T-helper 1 cell (primary cell): ENCODE results near the gene MAPK14.

ENCODE experiments used
- DNase-seq, 5 donors: peaks; one replicate each; pipeline ENCODE4 v3.0.0-alpha.2; 2012 to 2020

MAPK14 gene

DNA sequence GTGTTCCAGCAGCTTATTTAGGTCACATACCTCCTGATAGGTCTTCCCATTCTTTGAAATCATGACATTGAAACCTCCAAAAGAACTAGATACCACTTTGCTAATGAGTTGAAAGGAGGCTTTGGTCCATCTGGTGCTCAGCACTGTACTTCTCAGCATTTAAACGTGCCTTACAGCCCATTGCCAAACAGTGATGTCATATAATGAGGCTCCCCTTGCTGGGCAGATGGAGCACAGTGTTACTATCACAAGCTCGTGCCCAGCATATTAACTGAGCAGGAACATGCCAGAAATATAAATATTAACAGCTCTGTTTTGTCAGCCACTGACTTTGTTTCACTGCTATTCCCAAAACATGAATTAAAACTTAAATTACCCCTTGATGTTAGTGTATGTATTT is 77.2 kb downstream of the MAPK14 start:
- DNase-seq: no peak

GRCh38 chr6:36109092-36109491 is 81.5 kb downstream of the MAPK14 start:
- DNase-seq: peak in 1 of 5 donors; percentile 74

GRCh38 chr6:36110050-36110449 is 82.4 kb downstream of the MAPK14 start:
- no peak for DNase-seq

DNA sequence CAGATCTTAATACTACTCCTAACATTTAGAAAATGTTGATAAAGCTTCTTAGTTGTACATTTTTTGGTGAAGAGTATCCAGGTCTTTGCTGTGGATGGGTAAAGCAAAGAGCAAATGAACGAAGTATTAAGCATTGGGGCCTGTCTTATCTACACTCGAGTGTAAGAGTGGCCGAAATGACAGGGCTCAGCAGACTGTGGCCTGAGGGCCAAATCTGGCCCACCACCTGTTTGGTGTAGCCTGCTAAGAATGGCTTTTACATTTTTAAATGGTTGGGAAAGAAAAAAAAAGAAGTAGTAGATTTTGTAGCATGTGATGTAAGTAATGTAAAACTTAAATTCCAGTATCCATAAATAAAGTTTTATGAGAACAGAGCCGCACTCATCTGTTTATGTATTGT is 83.3 kb downstream of the MAPK14 start:
- DNase-seq: no peak

- DNase-seq: no peak
Observed at GRCh38 chr6:36111526-36111925, 83.9 kb downstream of the MAPK14 start.

GRCh38 chr6:36113049-36113448 is 85.4 kb downstream of the MAPK14 start:
- no peak for DNase-seq

DNA sequence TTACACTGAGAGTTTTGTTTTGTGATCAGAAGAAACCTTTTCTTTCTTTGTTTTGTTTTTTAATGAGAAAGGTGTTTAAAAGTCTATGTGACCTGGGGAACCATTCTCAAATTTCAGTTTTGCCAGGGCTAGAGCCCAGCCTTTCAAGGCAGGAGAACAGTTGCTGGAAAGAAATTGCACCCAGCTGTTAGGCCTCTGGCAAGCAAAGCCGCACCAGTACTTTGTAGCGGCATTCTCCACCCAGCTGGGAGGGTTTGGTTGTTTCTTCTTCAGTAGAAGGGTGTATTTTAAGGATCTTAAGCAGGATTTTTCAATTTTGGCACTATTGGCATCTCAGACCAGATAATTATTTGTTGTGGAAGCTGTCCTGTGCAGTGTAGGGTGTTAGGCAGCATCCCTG is 86.1 kb downstream of the MAPK14 start:
- DNase-seq: no peak

GRCh38 chr6:36114798-36115408 is 87.3 kb downstream of the MAPK14 start:
- DNase-seq: peak in 1 of 5 donors; percentile 42

DNA sequence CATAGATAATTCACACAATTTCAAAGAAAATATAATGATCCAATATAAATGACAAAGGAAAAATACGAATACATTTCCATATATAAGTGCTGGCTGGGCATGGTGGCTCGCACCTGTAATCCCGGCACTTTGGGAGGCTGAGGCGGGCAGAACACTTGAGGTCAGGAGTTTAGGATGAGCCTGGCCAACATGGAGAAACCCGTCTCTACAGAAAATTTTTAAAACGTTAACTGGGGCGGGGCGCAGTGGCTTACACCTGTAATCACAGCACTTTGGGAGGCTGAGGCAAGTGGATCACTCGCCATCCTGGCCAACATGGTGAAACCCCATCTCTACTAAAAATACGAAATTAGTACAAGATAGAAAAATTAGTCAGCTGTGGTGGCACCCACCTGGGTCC is 87.8 kb downstream of the MAPK14 start:
- DNase-seq: no peak

- DNase-seq: no peak
Observed at GRCh38 chr6:36116066-36116864, 88.7 kb downstream of the MAPK14 start.

DNA sequence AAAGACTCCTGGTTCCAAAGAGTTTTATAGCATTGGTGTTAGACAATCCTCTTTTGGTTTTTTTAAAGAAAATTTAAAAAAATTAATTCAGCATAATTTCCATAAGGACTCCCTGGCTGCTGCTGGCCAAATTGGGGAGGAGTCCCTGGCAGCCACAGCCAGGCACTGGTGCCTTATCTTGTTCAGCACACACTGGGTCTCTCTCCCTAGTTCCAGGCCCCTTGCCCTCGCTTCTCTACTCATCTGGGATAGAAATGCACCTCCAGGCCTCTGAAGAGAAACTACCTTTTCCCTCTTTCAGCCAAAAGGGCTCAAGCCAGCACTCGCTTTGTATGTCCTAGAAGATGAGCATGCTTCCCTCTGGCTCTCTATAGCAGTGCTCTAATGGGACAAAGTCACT is 89.3 kb downstream of the MAPK14 start:
- DNase-seq: no peak

DNA sequence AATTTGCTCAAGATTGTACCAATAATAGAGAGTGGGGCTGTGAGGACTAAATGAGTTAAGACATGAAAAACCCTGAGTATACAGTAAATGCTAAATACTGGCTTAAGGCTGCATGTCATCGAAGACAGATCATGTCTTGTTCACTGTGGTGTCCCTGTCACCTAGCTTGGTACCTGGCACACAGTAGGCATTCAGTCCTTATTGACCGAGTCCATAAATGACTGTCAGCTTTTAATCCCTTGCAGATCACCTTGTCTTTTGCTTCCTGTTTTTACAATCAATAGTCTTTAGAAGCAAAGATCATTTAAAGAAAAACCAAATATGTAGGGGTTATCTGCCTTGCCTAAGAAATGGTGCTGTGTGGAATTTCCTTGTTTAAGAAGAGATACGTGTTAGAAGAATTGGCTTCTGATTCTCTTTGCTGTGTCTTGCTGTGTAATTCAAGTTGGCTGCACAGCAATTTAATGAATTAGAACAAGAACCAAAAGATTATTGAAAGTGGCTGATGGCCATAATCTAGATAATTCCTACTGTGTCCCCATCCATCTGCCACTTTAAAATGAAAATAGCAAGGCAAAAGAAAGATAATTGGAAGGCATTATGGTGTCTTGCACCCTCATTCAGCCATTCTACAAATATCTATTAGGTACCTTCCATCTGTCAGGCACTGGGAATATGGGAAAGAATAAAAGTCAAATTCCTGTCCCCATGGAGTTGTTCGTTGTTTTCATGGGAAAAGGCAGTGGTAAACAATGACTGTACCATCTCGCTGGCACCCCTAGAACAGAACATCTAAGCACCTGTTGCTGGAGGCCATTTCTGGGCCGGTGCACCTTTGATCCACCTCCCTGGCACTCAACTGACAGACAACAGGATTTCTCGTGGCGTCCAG is 90.3 kb downstream of the MAPK14 start:
- DNase-seq: no peak

DNA sequence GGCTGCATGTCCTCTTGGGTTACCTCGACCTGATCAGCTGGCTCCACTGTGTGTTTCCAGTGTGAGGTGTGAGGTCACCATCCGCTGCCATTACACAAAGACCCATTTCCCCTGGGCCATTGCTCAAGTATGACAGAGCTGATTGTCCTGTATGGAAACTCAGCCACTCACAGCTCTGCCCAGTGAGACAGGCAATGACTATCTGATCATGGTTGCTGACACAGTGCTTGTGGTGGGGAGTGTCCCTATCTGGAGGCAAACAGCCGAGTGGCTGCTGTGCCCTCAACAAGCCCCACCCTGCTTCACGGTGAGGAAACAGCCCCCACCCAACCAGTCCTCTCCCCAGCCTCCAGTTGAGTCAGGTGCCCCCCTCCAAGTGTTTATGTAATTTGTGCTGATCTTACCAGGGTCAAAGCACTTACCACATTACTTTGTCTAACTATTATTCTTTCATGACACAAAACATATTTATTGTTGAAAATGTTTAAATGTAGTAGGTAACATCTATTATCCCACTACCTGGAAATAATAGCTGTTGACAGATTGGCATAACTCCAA is 91.0 kb downstream of the MAPK14 start:
- peak in 4 of 5 donors; percentile 45 to 73 (median 54) for DNase-seq

GRCh38 chr6:36119209-36119608 is 91.6 kb downstream of the MAPK14 start:
- DNase-seq: no peak

- no peak for DNase-seq
Observed at GRCh38 chr6:36120018-36120417, 92.4 kb downstream of the MAPK14 start.

DNA sequence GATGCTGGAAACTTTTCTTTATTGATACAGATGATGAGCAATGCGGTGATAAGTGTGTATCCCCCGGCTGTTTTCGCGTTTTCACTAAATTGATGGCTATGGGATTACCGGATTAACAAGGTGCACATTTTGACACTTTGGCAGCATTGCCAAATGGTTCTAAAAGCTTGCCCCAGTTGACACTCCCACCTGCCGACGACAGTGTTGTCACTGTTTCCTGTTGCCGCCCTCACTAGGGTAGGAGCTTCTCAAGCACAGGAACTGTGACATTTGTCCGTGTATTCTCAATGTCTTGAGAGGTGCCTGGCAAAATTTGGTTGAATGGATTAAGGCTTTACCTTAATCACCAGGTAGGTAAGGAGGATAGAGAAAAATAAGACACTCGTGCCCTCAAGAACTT is 92.9 kb downstream of the MAPK14 start:
- peak; percentile 48 to 84 (median 60) for DNase-seq

DNA sequence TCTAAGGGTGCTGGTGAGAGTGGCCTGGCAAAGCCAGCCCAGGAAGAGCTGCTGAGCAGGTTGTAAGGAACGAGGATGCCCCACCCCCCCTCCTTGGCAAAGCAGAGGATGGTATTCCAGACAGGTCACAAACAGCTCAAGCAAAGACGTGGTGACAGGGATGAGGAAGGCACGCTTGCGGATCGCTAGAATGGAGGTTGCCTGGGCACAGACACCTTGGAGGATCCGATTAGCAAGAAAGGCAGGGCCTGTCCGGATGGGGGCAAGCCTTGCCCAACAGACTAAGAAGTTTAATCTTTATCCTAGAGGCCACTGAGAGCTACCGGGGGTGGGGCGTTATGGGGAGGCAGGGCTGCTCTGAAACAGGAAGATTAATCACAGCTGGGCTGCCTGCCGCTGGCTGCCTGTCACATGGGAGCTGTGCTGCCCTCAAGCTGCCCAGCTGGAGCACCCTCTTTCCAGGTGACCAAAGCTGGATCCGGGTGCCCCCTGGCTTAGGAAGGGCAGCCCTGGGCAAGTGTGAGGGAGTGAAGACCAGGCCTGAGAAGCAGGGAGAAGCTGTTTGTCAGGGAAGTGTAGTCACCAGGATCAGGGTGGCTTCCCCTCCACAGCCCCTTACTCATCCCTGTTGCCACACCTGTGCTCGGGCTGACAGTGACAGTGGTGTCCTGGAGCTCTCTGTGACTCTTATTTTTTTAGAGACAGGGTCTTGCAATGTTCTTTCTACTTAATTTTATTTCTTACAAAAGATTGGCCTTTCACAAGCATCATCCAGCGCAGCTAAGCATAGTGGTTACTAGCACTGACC is 93.6 kb downstream of the MAPK14 start:
- DNase-seq: peak in 4 of 5 donors; percentile 30 to 70 (median 39)

DNA sequence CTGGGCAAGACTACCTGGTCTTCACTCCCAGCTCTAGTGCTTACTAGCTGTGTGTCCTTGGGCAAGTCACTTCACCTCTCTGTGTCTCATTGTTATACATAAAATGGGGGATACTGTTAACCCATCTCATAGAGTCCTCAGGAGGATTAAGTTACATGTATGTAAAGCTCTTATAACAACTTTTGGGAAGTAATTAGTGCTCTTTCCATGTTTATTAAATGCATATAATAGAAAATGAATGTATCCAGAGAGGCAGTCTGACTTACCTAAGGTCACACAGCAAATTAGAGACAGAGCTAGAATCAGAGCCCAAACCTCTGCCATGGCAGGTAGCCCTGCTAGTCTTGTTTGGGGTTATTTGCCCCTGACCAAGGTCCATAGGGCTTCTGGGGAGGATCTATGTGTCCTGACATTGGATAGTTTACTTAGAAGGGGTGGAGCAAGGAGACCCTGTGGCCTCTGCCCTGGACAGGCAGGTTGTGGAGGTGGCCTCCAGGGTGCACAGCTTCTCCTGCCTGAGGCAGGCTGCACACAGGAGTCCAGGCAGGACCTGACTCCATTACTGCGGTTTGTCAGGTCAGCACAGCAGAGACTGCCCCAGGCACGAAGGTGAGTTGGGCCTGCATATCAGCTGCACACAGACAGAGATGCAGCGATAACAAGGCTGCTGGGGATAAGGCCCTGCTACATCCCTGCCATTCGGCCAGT is 94.3 kb downstream of the MAPK14 start:
- DNase-seq: no peak

GRCh38 chr6:36122495-36123269 is 95.1 kb downstream of the MAPK14 start:
- no peak for DNase-seq

GRCh38 chr6:36123270-36124139 is 95.9 kb downstream of the MAPK14 start:
- peak; percentile 80 to 94 (median 86) for DNase-seq
